AG04450 (cell line): ENCODE measurements around the gene TMEM250. TPM values are rescaled to one million over a fixed set of nuclear protein-coding genes. Genes with fewer than 3 reads are reported as not detected.
"Not testable (repeated sequence)": the region's sequence is repeated elsewhere in the genome, so short reads cannot be mapped to it uniquely, and the experiment has no call there.

Experiments used
- CTCF ChIA-PET: fragments of 300-600, 350-600 bp; formaldehyde crosslinking; extraction: SDS; loops from one replicate; lab custom pipeline; 2022; ENCODE audit warnings: antibody characterized with exemption, inconsistent platforms; lab: Charles Lee
- POLR2A ChIA-PET: fragments of 350-600 bp; formaldehyde crosslinking; extraction: SDS; loops from one replicate; lab custom pipeline; 2021; ENCODE audit warnings: antibody characterized with exemption, inconsistent platforms; lab: Yijun Ruan, JAX
- DNase-seq: peaks from one replicate; pipeline ENCODE4 v3.0.0-alpha.2; 2011; ENCODE audit warnings: low read depth, low spot score
- H3K27ac ChIP-seq: one replicate; pipeline ENCODE4 v1.5.1; 2012; ENCODE audit warnings: low read depth, low read length, control low read depth
- H3K27me3 ChIP-seq: one replicate; pipeline ENCODE4 v1.6.0; 2012; ENCODE audit warnings: low read length; ENCODE audit not compliant: control insufficient read depth, insufficient read depth
- H3K4me3 ChIP-seq: 2 replicates; pipeline ENCODE4 v1.5.1; 2011; ENCODE audit warnings: mild to moderate bottlenecking, low read depth, low read length, control low read depth
- H3K9me3 ChIP-seq: 2 replicates; pipeline ENCODE4 v1.5.1; 2012; ENCODE audit warnings: low read length; ENCODE audit not compliant: control insufficient read depth, insufficient read depth
- polyA plus RNA-seq: library from polyadenylated mRNA; depleted of rRNA; stranded (reverse); fragments of >200 nt; gene quantifications from 2 replicates; pipeline ENCODE4 v1.2.3, GENCODE V29; 2011
- TF ChIP-seq, protein P1 (sequence below): IDR thresholded peaks from 2 replicates; pipeline ENCODE4 v1.5.1; 2011; ENCODE audit warnings: low read depth, low read length, control low read depth, inconsistent platforms

TMEM250 gene
- polyA plus RNA-seq, 1 experiment, result 8.8 TPM

DNA sequence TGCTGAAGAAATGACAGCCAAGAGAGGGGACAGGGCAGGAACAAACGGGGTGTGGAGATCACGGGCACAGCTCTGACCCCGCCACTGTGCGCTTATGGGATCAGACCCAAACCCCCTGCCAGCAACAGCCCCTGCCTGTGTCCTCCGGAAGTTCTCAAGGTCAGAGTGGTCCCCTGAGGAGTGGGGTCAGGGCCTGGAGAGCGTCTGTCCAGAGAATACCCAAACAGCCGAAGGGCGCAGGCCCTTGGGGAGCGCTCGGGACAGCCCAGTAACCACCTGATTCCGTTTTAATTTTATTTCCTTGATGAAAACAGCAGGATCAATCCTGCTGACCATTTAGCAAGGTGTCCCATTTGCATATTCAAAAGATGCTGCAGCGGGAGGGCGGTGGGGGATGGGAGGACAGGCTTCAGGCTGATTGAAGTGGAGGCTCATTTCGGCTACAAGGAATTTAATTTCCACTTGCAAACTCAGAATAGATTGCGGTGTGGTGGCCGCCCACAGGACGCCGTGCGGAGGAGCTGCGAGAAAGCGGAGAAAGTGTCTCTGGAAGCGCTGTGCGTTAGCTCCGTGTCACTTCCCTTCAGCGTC is 32.6 kb upstream of the TMEM250 start:
- CTCF ChIA-PET, result no interaction called here
- POLR2A ChIA-PET, result no interaction called here
- no peak overlapping the region for H3K4me3 ChIP-seq
- DNase-seq, result no peak
- TF ChIP-seq, protein P1, sequence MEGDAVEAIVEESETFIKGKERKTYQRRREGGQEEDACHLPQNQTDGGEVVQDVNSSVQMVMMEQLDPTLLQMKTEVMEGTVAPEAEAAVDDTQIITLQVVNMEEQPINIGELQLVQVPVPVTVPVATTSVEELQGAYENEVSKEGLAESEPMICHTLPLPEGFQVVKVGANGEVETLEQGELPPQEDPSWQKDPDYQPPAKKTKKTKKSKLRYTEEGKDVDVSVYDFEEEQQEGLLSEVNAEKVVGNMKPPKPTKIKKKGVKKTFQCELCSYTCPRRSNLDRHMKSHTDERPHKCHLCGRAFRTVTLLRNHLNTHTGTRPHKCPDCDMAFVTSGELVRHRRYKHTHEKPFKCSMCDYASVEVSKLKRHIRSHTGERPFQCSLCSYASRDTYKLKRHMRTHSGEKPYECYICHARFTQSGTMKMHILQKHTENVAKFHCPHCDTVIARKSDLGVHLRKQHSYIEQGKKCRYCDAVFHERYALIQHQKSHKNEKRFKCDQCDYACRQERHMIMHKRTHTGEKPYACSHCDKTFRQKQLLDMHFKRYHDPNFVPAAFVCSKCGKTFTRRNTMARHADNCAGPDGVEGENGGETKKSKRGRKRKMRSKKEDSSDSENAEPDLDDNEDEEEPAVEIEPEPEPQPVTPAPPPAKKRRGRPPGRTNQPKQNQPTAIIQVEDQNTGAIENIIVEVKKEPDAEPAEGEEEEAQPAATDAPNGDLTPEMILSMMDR, result no peak
- H3K27ac ChIP-seq, result no peak overlapping the region
- H3K27me3 ChIP-seq, result peaks cover 44% of the 10 kb centered on the region
- H3K9me3 ChIP-seq, result peaks cover 8% of the 10 kb centered on the region

DNA sequence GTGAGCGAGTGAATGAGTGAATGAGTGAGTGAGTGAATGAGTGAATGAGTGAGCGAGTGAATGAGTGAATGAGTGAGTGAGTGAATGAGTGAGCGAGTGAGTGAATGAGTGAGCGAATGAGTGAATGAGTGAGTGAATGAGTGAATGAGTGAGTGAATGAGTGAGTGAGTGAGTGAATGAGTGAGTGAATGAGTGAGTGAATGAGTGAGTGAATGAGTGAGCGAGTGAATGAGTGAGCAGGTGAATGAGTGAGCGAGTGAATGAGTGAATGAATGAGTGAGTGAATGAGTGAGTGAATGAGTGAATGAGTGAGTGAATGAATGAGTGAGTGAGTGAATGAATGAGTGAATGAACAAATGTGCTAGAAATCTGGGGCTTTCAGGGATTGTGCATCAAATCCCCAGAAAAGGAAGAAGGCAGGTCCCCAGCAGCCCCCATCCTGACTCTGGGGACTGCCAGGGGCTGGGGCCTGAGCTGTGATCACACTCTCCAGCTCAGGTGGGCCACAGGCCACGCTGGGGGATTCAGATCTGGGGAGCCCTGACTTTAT is 32.1 kb upstream of the TMEM250 start:
- POLR2A ChIA-PET, H3K4me3 ChIP-seq, H3K9me3 ChIP-seq, H3K27ac ChIP-seq, CTCF ChIA-PET, DNase-seq: not testable (repeated sequence)
- peaks cover 45% of the 10 kb centered on the region for H3K27me3 ChIP-seq

DNA sequence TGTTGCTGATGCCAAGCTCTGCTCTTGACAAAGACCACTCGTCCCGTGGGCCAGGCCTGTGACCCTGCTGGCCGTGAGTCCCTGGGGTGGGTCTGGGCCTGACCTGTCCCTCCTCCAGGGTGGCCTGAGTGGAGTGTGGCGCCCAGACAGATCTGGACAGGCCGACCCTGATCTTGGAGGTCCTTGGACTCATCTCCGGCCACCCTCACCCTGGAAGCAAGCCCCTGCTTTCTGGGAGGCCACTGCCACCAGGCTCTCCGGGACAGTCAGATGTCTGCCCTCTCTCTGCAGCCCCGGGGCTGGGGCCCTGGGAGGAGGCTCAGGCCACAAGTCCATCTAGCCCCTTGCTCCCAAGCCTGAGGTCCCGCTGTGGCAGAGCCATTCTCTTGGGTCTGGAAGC is 31.2 kb upstream of the TMEM250 start:
- DNase-seq, result no peak
- Histone ChIP-seq H3K4me3 (no peak overlapping the region), H3K9me3 (peaks cover 6% of the 10 kb centered on the region), H3K27ac (no peak overlapping the region), H3K27me3 (peaks cover 46% of the 10 kb centered on the region)
- ChIA-PET POLR2A (no interaction called here), CTCF (no interaction called here)
- TF ChIP-seq, protein P1, result no peak

DNA sequence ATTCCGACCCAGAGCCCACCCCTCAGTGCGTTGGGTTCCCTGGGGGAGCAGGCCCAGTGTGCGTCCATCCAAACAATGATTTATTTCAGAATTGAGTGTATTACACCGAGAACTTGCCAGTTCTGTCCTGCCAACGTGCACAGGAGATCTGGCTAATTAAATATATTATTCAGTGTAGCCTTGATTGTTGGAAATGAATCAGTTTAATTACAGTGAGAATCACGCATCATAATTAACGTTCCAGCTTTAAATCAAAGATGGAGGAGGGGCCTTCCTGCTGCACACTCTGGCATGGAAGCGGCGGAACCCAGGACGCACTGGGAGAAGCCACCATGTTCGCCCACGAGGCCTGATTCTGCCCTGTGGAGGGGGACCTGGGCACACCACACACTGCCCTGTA is 30.7 kb upstream of the TMEM250 start:
- H3K27ac ChIP-seq, result no peak overlapping the region
- H3K9me3 ChIP-seq, result peaks cover 4% of the 10 kb centered on the region; the same call in 1 of the 2 replicates
- ChIA-PET POLR2A (no interaction called here), CTCF (no interaction called here)
- peaks cover 49% of the 10 kb centered on the region for H3K27me3 ChIP-seq
- H3K4me3 ChIP-seq, result no peak overlapping the region
- no peak for DNase-seq
- TF ChIP-seq, protein P1, result no peak

DNA sequence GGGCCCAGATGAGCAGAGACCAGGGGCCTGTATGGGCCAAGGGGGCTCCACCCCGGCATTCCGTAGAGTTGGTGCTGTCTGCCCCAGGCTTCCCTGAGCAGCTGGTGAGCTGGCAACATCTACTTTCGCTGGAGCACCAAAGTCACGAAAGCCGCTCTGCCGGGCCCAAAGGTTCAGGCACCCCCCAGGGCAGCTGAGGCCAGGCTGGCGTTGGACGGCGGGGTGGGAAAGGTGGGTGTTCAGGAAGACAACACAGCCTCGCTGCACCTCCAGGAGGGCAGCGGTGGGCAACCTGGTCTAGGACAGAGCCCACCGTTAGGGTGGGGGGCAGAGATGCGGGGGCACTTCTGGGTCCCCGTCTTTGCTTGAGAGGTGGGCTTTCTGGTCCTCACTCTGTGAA is 30.1 kb upstream of the TMEM250 start:
- POLR2A ChIA-PET, result no interaction called here
- Histone ChIP-seq H3K9me3 (peaks cover 4% of the 10 kb centered on the region; the same call in 1 of the 2 replicates), H3K4me3 (no peak overlapping the region), H3K27ac (no peak overlapping the region), H3K27me3 (peaks cover 49% of the 10 kb centered on the region)
- CTCF ChIA-PET, result no interaction called here
- no peak for DNase-seq
- TF ChIP-seq, protein P1, result no peak
